SW480 (cell line): ENCODE data around the gene ATRNL1.

ENCODE experiments used
- DNase-seq: peaks from one replicate; pipeline ENCODE4 v3.0.0-alpha.2; 2016; ENCODE audit warnings: low spot score

ATRNL1 gene

GRCh38 chr10:115909962-115910731 is 817.0 kb downstream of the ATRNL1 start:
- no peak for DNase-seq

GRCh38 chr10:115914475-115914874 is 821.3 kb downstream of the ATRNL1 start:
- no peak for DNase-seq

- no peak for DNase-seq
Measured at GRCh38 chr10:115915429-115915828, 822.3 kb downstream of the ATRNL1 start.

- no peak for DNase-seq
Measured at GRCh38 chr10:115918812-115919211, 825.6 kb downstream of the ATRNL1 start.

GRCh38 chr10:115921795-115922194 is 828.6 kb downstream of the ATRNL1 start:
- DNase-seq: no peak

- DNase-seq: no peak
Measured at GRCh38 chr10:115931309-115931708, 838.1 kb downstream of the ATRNL1 start.

- DNase-seq: no peak
Measured at GRCh38 chr10:115932099-115932498, 838.9 kb downstream of the ATRNL1 start.

- DNase-seq: no peak
Measured at GRCh38 chr10:115933098-115933497, 839.9 kb downstream of the ATRNL1 start.

GRCh38 chr10:115935731-115936130 is 842.6 kb downstream of the ATRNL1 start:
- DNase-seq: no peak

- DNase-seq: no peak
Measured at GRCh38 chr10:115936926-115937767, 844.0 kb downstream of the ATRNL1 start.

- DNase-seq: no peak
Measured at GRCh38 chr10:115937768-115938056, 844.5 kb downstream of the ATRNL1 start.

- no peak for DNase-seq
Measured at GRCh38 chr10:115939101-115939854, 846.1 kb downstream of the ATRNL1 start.

GRCh38 chr10:115941361-115941771 is 848.2 kb downstream of the ATRNL1 start:
- no peak for DNase-seq

GRCh38 chr10:115942101-115942500 is 848.9 kb downstream of the ATRNL1 start:
- DNase-seq: no peak

- no peak for DNase-seq
Measured at GRCh38 chr10:115944538-115944937, 851.4 kb downstream of the ATRNL1 start.

GRCh38 chr10:115945701-115946445 is 852.7 kb downstream of the ATRNL1 start:
- no peak for DNase-seq

- no peak for DNase-seq
Measured at GRCh38 chr10:115947104-115947503, 853.9 kb downstream of the ATRNL1 start.

- no peak for DNase-seq
Measured at GRCh38 chr10:115948465-115948864, 855.3 kb downstream of the ATRNL1 start.

GRCh38 chr10:115949282-115949844 is 856.2 kb downstream of the ATRNL1 start:
- DNase-seq: no peak

- DNase-seq: no peak
Measured at GRCh38 chr10:115950320-115950719, 857.2 kb downstream of the ATRNL1 start.

GRCh38 chr10:115951242-115951641 is 858.1 kb downstream of the ATRNL1 start:
- DNase-seq: no peak

- DNase-seq: no peak
Measured at GRCh38 chr10:115953281-115953680, 860.1 kb downstream of the ATRNL1 start.
